ENCODE data around the gene IZUMO2.

GRCh38 chr19:50202962-50203280 is 39.8 kb upstream of the IZUMO2 start:
- TF ChIP-seq, protein P1, sequence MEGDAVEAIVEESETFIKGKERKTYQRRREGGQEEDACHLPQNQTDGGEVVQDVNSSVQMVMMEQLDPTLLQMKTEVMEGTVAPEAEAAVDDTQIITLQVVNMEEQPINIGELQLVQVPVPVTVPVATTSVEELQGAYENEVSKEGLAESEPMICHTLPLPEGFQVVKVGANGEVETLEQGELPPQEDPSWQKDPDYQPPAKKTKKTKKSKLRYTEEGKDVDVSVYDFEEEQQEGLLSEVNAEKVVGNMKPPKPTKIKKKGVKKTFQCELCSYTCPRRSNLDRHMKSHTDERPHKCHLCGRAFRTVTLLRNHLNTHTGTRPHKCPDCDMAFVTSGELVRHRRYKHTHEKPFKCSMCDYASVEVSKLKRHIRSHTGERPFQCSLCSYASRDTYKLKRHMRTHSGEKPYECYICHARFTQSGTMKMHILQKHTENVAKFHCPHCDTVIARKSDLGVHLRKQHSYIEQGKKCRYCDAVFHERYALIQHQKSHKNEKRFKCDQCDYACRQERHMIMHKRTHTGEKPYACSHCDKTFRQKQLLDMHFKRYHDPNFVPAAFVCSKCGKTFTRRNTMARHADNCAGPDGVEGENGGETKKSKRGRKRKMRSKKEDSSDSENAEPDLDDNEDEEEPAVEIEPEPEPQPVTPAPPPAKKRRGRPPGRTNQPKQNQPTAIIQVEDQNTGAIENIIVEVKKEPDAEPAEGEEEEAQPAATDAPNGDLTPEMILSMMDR (IDR thresholded peaks at IDR 0.05), result no peak
- TF ChIP-seq, protein P2, sequence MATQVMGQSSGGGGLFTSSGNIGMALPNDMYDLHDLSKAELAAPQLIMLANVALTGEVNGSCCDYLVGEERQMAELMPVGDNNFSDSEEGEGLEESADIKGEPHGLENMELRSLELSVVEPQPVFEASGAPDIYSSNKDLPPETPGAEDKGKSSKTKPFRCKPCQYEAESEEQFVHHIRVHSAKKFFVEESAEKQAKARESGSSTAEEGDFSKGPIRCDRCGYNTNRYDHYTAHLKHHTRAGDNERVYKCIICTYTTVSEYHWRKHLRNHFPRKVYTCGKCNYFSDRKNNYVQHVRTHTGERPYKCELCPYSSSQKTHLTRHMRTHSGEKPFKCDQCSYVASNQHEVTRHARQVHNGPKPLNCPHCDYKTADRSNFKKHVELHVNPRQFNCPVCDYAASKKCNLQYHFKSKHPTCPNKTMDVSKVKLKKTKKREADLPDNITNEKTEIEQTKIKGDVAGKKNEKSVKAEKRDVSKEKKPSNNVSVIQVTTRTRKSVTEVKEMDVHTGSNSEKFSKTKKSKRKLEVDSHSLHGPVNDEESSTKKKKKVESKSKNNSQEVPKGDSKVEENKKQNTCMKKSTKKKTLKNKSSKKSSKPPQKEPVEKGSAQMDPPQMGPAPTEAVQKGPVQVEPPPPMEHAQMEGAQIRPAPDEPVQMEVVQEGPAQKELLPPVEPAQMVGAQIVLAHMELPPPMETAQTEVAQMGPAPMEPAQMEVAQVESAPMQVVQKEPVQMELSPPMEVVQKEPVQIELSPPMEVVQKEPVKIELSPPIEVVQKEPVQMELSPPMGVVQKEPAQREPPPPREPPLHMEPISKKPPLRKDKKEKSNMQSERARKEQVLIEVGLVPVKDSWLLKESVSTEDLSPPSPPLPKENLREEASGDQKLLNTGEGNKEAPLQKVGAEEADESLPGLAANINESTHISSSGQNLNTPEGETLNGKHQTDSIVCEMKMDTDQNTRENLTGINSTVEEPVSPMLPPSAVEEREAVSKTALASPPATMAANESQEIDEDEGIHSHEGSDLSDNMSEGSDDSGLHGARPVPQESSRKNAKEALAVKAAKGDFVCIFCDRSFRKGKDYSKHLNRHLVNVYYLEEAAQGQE (IDR thresholded peaks at IDR 0.05; ENCODE audit: insufficient read depth in 1 of 2, low read depth in 2 of 2, low read length in 1 of 2), result no peak
- TF ChIP-seq POLR2AphosphoS5 (IDR thresholded peaks at IDR 0.05; ENCODE audit: low read depth, low read length) (no peak), SIN3A (IDR thresholded peaks at IDR 0.05; ENCODE audit: borderline replicate concordance, insufficient read depth, low read depth, low read length) (no peak), TCF7L2 (IDR thresholded peaks at IDR 0.05; ENCODE audit: low read depth, low read length) (no peak)

Measured in Panc1 (cell line).